GM12878 (cell line): Measurements from ENCODE around the gene CBLIF. TPM values are rescaled to one million over a fixed set of nuclear protein-coding genes. Genes with fewer than 3 reads are reported as not detected.

ENCODE experiments used
- ATAC-seq: fragments of 200-7000 bp; cut with Tn5 transposase; 3 replicates; pipeline ENCODE4 v1.9.1; 2020; ENCODE audit warnings: mild to moderate bottlenecking, moderate library complexity
- BruUV-seq: library from RNA; stranded (reverse); fragments of 400-500 nt; replicated peaks from 2 replicates; lab custom pipeline; 2021; lab: Mats Ljungman, UMichigan
- CTCF ChIA-PET: fragments of 300-600 bp; sonication (Branson Sonifier 250); formaldehyde crosslinking; extraction: SDS; loops from one replicate; lab custom pipeline; 2021; ENCODE audit warnings: inconsistent platforms; lab: Yijun Ruan, JAX
- POLR2A ChIA-PET: fragments of 350-600 bp; formaldehyde crosslinking; extraction: SDS; loops from one replicate; lab custom pipeline; 2021; ENCODE audit warnings: inconsistent platforms; lab: Charles Lee
- RAD21 ChIA-PET: fragments of 300-600 bp; sonication (Branson Sonifier 250); formaldehyde crosslinking; loops from one replicate; lab custom pipeline; 2023; ENCODE audit warnings: antibody characterized with exemption; ENCODE audit not compliant: unreplicated experiment; lab: Charles Lee
- SMC1A ChIA-PET: fragments of 300-600 bp; sonication (Branson Sonifier 250); formaldehyde crosslinking; loops from one replicate; lab custom pipeline; 2023; ENCODE audit not compliant: unreplicated experiment, uncharacterized antibody; lab: Charles Lee
- DNase-seq: peaks from one replicate; pipeline ENCODE4 v3.0.0-alpha.2; 2011; ENCODE audit warnings: low read depth, low spot score
- FAIRE-seq: peaks from 3 replicates; lab custom pipeline; 2011; peaks lifted over from hg19 to GRCh38; lab: Jason Lieb, UNC
- H2AFZ ChIP-seq: 2 replicates; pipeline ENCODE4 v1.6.0; 2011; ENCODE audit warnings: low read depth, low read length, control low read depth; ENCODE audit not compliant: control insufficient read depth
- H3K27ac ChIP-seq: 2 replicates; pipeline ENCODE4 v1.5.1; 2011; ENCODE audit warnings: control low read depth; ENCODE audit not compliant: control insufficient read depth, insufficient read depth
- H3K27me3 ChIP-seq, 2 experiments: replicated peaks in 1 of 2; 2 replicates each; pipeline versions ENCODE4 v1.6.0 to v1.6.1; 2011; ENCODE audit warnings: low read length in 1 of 2; ENCODE audit not compliant: control insufficient read depth in 2 of 2, insufficient read depth in 2 of 2
- H3K36me3 ChIP-seq, 2 experiments: 2 replicates each; pipeline ENCODE4 v1.5.1; 2011; ENCODE audit warnings: low read length in 1 of 2; ENCODE audit not compliant: control insufficient read depth in 2 of 2, insufficient read depth in 2 of 2
- H3K4me1 ChIP-seq: 2 replicates; pipeline ENCODE4 v1.6.1; 2011; ENCODE audit warnings: mild to moderate bottlenecking, low read length, moderate library complexity, mixed read lengths; ENCODE audit not compliant: control insufficient read depth, insufficient read depth
- H3K4me2 ChIP-seq: 2 replicates; pipeline ENCODE4 v1.6.0; 2011; ENCODE audit warnings: control low read depth; ENCODE audit not compliant: control insufficient read depth, insufficient read depth
- H3K4me3 ChIP-seq: fragments of 200-600 bp; sonication (generic); 2 replicates; pipeline ENCODE4 v1.5.1; 2016
- H3K79me2 ChIP-seq: 2 replicates; pipeline ENCODE4 v1.6.0; 2011; ENCODE audit warnings: low read length; ENCODE audit not compliant: control insufficient read depth, insufficient read depth
- H3K9ac ChIP-seq: 2 replicates; pipeline ENCODE4 v1.8.0; 2011; ENCODE audit warnings: low read length, control low read depth, mixed read lengths; ENCODE audit not compliant: control insufficient read depth, insufficient read depth
- H3K9me3 ChIP-seq: replicated peaks from 3 replicates; pipeline ENCODE4 v1.5.1; 2011; ENCODE audit warnings: mild to moderate bottlenecking, low read length; ENCODE audit not compliant: control insufficient read depth, insufficient read depth
- H4K20me1 ChIP-seq: 2 replicates; pipeline ENCODE4 v1.6.0; 2011; ENCODE audit not compliant: control insufficient read depth, insufficient read depth
- ASH2L ChIP-seq: fragments of 300-600, 200-600 bp; sonication (generic); IDR thresholded peaks from 2 replicates; pipeline ENCODE4 v1.6.1; 2017; ENCODE audit warnings: low read depth, mild to moderate bottlenecking, borderline replicate concordance
- BCLAF1 ChIP-seq: fragments of 450-650 bp; IDR thresholded peaks from 2 replicates; pipeline ENCODE4 v1.6.1; 2017; ENCODE audit warnings: antibody characterized with exemption, mild to moderate bottlenecking, moderate library complexity
- CBFB ChIP-seq: IDR thresholded peaks from 2 replicates; pipeline ENCODE4 v1.6.1; 2016; ENCODE audit warnings: antibody characterized with exemption, low read depth
- CBX5 ChIP-seq: sonication (generic); IDR thresholded peaks from 2 replicates; pipeline ENCODE4 v1.6.1; 2016; ENCODE audit warnings: low read depth, moderate library complexity, mild to moderate bottlenecking, inconsistent platforms
- CHD2 ChIP-seq: IDR thresholded peaks from 2 replicates; pipeline ENCODE4 v1.6.1; 2011; ENCODE audit warnings: low read depth, low read length, improper control_type of control experiment, borderline replicate concordance
- ESRRA ChIP-seq: IDR thresholded peaks from 2 replicates; pipeline ENCODE4 v1.6.1; 2012; ENCODE audit warnings: mild to moderate bottlenecking, low read length, improper control_type of control experiment
- GABPA ChIP-seq: IDR thresholded peaks from 2 replicates; pipeline ENCODE4 v1.6.1; 2014; ENCODE audit warnings: antibody characterized with exemption, low read depth, mild to moderate bottlenecking, inconsistent platforms
- HDAC6 ChIP-seq: fragments of 200-600 bp; sonication (generic); IDR thresholded peaks from one replicate; pipeline ENCODE4 v1.8.0; 2017; ENCODE audit warnings: antibody characterized with exemption; ENCODE audit not compliant: unreplicated experiment
- MTA2 ChIP-seq: fragments of 450-650 bp; IDR thresholded peaks from 2 replicates; pipeline ENCODE4 v1.6.1; 2016; ENCODE audit warnings: low read depth, mild to moderate bottlenecking, moderate library complexity
- NR2C1 ChIP-seq: fragments of 450-650 bp; IDR thresholded peaks from 2 replicates; pipeline ENCODE4 v1.6.1; 2017; ENCODE audit warnings: antibody characterized with exemption, mild to moderate bottlenecking, moderate library complexity
- POU2F2 ChIP-seq: IDR thresholded peaks from 3 replicates; pipeline ENCODE4 v1.6.1; 2011; ENCODE audit warnings: low read depth, mild to moderate bottlenecking, low read length, borderline replicate concordance
- SIN3A ChIP-seq: IDR thresholded peaks from 2 replicates; pipeline ENCODE4 v1.6.1; 2012; ENCODE audit warnings: low read depth, low read length, improper control_type of control experiment
- SREBF1 ChIP-seq: IDR thresholded peaks from 2 replicates; pipeline ENCODE4 v1.6.1; 2012; ENCODE audit warnings: mild to moderate bottlenecking, low read length
- SRF ChIP-seq, 2 experiments: IDR thresholded peaks; 2 replicates each; pipeline ENCODE4 v1.6.1; 2011; ENCODE audit warnings: low read depth in 2 of 2, low read length in 2 of 2, mild to moderate bottlenecking in 1 of 2, moderate library complexity in 1 of 2
- TCF12 ChIP-seq: IDR thresholded peaks from 2 replicates; pipeline ENCODE4 v1.6.1; 2011; ENCODE audit warnings: low read depth, mild to moderate bottlenecking, low read length
- ZNF384 ChIP-seq: IDR thresholded peaks from 2 replicates; pipeline ENCODE4 v1.6.1; 2012; ENCODE audit warnings: low read depth, mild to moderate bottlenecking, low read length, improper control_type of control experiment, borderline replicate concordance
- WGBS: methylation state at CpG from one replicate; pipeline ENCODE4 v1.1.6; 2016; ENCODE audit warnings: low lambda C conversion rate; ENCODE audit not compliant: insufficient replicate concordance, insufficient coverage; ENCODE audit errors: missing lambda C conversion rate; 5-methylcytosine and 5-hydroxymethylcytosine counted together
- in situ Hi-C: fragments of 300-500 bp; cut with MboI; formaldehyde crosslinking; loops from 9 replicates; pipeline ENCODE4 v1.14.3; 2018; ENCODE audit warnings: mixed read lengths
- intact Hi-C: fragments of 100-400 bp; cut with micrococcal nuclease; formaldehyde crosslinking; loops from one replicate; pipeline ENCODE4 v1.14.2; 2022; ENCODE audit not compliant: unreplicated experiment
- polyA plus RNA-seq, 11 experiments: library from polyadenylated mRNA; depleted of rRNA in 4 of 11; unstranded in 6 of 11; stranded (reverse) in 5 of 11; fragments of >200 nt; fragmentation: Nextera tagmentation in 4 of 11; fragmentation: Illumina TruSeq in 1 of 11; extraction: Ambion mirVana in 4 of 11; extraction: Trizol in 1 of 11; gene quantifications; 1 replicate in 1 of 11; 2 replicates in 10 of 11; pipeline versions ENCODE4 v1.2.1 to v1.2.3, GENCODE V29; 2011 to 2016; ENCODE audit warnings: inconsistent platforms in 2 of 11, missing spikeins in 2 of 11, low read depth in 1 of 11
- total RNA-seq, 4 experiments: library from RNA; depleted of rRNA in 3 of 4; stranded (reverse); fragments of >200 nt in 3 of 4; fragmentation: Illumina TruSeq in 1 of 4; extraction: Trizol in 1 of 4; gene quantifications; 2 replicates each; pipeline versions ENCODE4 v1.2.1 to v1.2.3, GENCODE V29; 2013 to 2021
- TF ChIP-seq, protein P1 (sequence below): fragments of 450-650 bp; IDR thresholded peaks from 2 replicates; pipeline ENCODE4 v1.6.1; 2016; ENCODE audit warnings: mild to moderate bottlenecking, moderate library complexity, borderline replicate concordance

Gene CBLIF
- total and polyA plus RNA-seq, 10 of the 15 experiments (the other 5 are each of a cell fraction or from before 2014, with no cell fraction given), result not detected

GRCh38 chr11:59878575-59878974 lies 33.3 kb upstream of the CBLIF start, which contains the start of gene OOSP3:
Gene OOSP3 (plus strand): TSS chr11:59878782. CDS start chr11:59878809, 27 bp downstream.
- RAD21 ChIA-PET, result no interaction called here
- in situ Hi-C loops, result no loop called here
- BruUV-seq, result no TSS peak
- H3K27ac ChIP-seq, result no peak within 1 kb of the TSS
- WGBS, result 46% methylated on average over 5 of the region's 5 CpGs
- SMC1A ChIA-PET, result no interaction called here
- no peaks in the 10 kb centered on the region for H3K79me2 ChIP-seq
- no peaks in the 10 kb centered on the region for H3K36me3 ChIP-seq
- POLR2A ChIA-PET, result no interaction called here
- intact Hi-C loops, result no loop called here
- no peak for FAIRE-seq
- H3K9ac ChIP-seq, result no peak within 1 kb of the TSS
- ATAC-seq, result no peak
- H3K4me2 ChIP-seq, result no peak within 1 kb of the TSS
- no peak within 1 kb of the TSS for H2AFZ ChIP-seq
- no peaks in the 10 kb centered on the region for H4K20me1 ChIP-seq
- H3K4me3 ChIP-seq, result no peak within 1 kb of the TSS
- H3K4me1 ChIP-seq, result no peaks in the 10 kb centered on the region
- CTCF ChIA-PET, result no interaction called here
- no peak for DNase-seq
- no peaks in the 10 kb centered on the region for H3K9me3 ChIP-seq
- no peaks in the 10 kb centered on the region for H3K27me3 ChIP-seq
- TF ChIP-seq TCF12 (no peak), CHD2 (no peak), ASH2L (no peak), ESRRA (no peak), NR2C1 (no peak), POU2F2 (no peak), SIN3A (no peak), CBX5 (no peak), MTA2 (no peak), CBFB (no peak), HDAC6 (no peak), GABPA (no peak), BCLAF1 (no peak), SRF (IDR thresholded peaks at IDR 0.05; ENCODE audit: low read depth in 2 of 2, low read length in 2 of 2) (no peak), ZNF384 (no peak), SREBF1 (no peak)
- TF ChIP-seq, protein P1, sequence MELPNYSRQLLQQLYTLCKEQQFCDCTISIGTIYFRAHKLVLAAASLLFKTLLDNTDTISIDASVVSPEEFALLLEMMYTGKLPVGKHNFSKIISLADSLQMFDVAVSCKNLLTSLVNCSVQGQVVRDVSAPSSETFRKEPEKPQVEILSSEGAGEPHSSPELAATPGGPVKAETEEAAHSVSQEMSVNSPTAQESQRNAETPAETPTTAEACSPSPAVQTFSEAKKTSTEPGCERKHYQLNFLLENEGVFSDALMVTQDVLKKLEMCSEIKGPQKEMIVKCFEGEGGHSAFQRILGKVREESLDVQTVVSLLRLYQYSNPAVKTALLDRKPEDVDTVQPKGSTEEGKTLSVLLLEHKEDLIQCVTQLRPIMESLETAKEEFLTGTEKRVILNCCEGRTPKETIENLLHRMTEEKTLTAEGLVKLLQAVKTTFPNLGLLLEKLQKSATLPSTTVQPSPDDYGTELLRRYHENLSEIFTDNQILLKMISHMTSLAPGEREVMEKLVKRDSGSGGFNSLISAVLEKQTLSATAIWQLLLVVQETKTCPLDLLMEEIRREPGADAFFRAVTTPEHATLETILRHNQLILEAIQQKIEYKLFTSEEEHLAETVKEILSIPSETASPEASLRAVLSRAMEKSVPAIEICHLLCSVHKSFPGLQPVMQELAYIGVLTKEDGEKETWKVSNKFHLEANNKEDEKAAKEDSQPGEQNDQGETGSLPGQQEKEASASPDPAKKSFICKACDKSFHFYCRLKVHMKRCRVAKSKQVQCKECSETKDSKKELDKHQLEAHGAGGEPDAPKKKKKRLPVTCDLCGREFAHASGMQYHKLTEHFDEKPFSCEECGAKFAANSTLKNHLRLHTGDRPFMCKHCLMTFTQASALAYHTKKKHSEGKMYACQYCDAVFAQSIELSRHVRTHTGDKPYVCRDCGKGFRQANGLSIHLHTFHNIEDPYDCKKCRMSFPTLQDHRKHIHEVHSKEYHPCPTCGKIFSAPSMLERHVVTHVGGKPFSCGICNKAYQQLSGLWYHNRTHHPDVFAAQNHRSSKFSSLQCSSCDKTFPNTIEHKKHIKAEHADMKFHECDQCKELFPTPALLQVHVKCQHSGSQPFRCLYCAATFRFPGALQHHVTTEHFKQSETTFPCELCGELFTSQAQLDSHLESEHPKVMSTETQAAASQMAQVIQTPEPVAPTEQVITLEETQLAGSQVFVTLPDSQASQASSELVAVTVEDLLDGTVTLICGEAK, result no peak
